HepG2 (cell line): ENCODE measurements around the gene OSBPL8.

ENCODE experiments used
- CTCF ChIP-seq: sonication (generic); formaldehyde crosslinking; IDR thresholded peaks from 2 replicates; pipeline ENCODE4 v1.5.0; 2020; ENCODE audit warnings: mild to moderate bottlenecking, missing genetic modification reagents, moderate library complexity
- HDAC1 ChIP-seq: sonication (generic); formaldehyde crosslinking; IDR thresholded peaks from 2 replicates; pipeline ENCODE4 v1.5.1; 2020; ENCODE audit warnings: mild to moderate bottlenecking, missing genetic modification reagents
- PAX8 ChIP-seq: sonication (generic); formaldehyde crosslinking; IDR thresholded peaks from 2 replicates; pipeline ENCODE4 v1.8.0; 2022; ENCODE audit warnings: mild to moderate bottlenecking, missing genetic modification reagents, borderline replicate concordance
- PLRG1 ChIP-seq: fragments of 450-650 bp; conservative IDR thresholded peaks from 2 replicates; pipeline ENCODE4 v1.6.1; 2016
- RAD51 ChIP-seq: fragments of 450-650 bp; IDR thresholded peaks from 2 replicates; pipeline ENCODE4 v1.6.1; 2016; ENCODE audit warnings: borderline replicate concordance
- RARA ChIP-seq: IDR thresholded peaks from 2 replicates; pipeline ENCODE4 v1.6.1; 2016; ENCODE audit warnings: missing genetic modification reagents, missing compliant biosample characterization
- XRCC5 ChIP-seq: fragments of 200-400 bp; formaldehyde crosslinking; optimal IDR thresholded peaks from 2 replicates; pipeline ENCODE3; 2017; ENCODE audit warnings: mild to moderate bottlenecking, low read length
- ZBTB3 ChIP-seq: sonication (generic); formaldehyde crosslinking; IDR thresholded peaks from 2 replicates; pipeline ENCODE4 v1.4.0; 2020; ENCODE audit warnings: low read depth, mild to moderate bottlenecking, moderate library complexity, missing genetic modification reagents, borderline replicate concordance
- ZHX2 ChIP-seq, 2 experiments: sonication (generic) in 1 of 2; formaldehyde crosslinking in 1 of 2; IDR thresholded peaks; 2 replicates each; pipeline versions ENCODE4 v1.6.1 to v1.9.0; 2014 to 2022; ENCODE audit warnings: antibody characterized with exemption in 1 of 2, borderline replicate concordance in 1 of 2, inconsistent platforms in 1 of 2, low read depth in 1 of 2, missing genetic modification reagents in 1 of 2

- no peak for TF ChIP-seq RAD51
- no peak for TF ChIP-seq CTCF (CRISPR knock-in tag)
- no peak for TF ChIP-seq ZBTB3 (CRISPR knock-in tag)
- no peak for TF ChIP-seq RARA (CRISPR knock-in tag)
- TF ChIP-seq HDAC1 (CRISPR knock-in tag), result no peak
- TF ChIP-seq PLRG1, result no peak
- TF ChIP-seq PAX8, result no peak
- no peak for TF ChIP-seq ZHX2 (IDR thresholded peaks at IDR 0.05; ENCODE audit: low read depth)
- TF ChIP-seq ZHX2 (CRISPR knock-in tag; IDR thresholded peaks at IDR 0.05; ENCODE audit: borderline replicate concordance), result no peak
- no peak for TF ChIP-seq XRCC5
Observed at GRCh38 chr12:76420222-76420621, 139.3 kb downstream of the OSBPL8 start.
